WTC11 (cell line): Measurements from ENCODE around the gene LRIG1. TPM values are rescaled to one million over a fixed set of nuclear protein-coding genes. Genes with fewer than 3 reads are reported as not detected.
A peak's percentile ranks its signal among the peaks of the same experiment; 100 is the strongest.

Experiments used
- ATAC-seq: fragments of 200-7000 bp; cut with Tn5 transposase; 2 replicates; pipeline ENCODE4 v1.10.0; 2021; ENCODE audit warnings: mild to moderate bottlenecking, moderate library complexity
- CTCF ChIA-PET: fragments of 300-600 bp; sonication (Branson Sonifier 250); formaldehyde crosslinking; loops from one replicate; lab custom pipeline; 2021; ENCODE audit warnings: antibody characterized with exemption; lab: Charles Lee
- POLR2A ChIA-PET: fragments of 350-600 bp; sonication (Branson Sonifier 250); formaldehyde crosslinking; loops from one replicate; lab custom pipeline; 2021; ENCODE audit warnings: antibody characterized with exemption; lab: Charles Lee
- DNase-seq: peaks from one replicate; pipeline ENCODE4 v3.0.0; 2021; ENCODE audit warnings: low spot score
- H3K27ac Mint-ChIP-seq: 2 replicates; pipeline ENCODE4 v1.8.0; 2021; ENCODE audit warnings: mixed read lengths
- H3K27me3 Mint-ChIP-seq: 2 replicates; pipeline ENCODE4 v1.8.0; 2021; ENCODE audit warnings: low read depth, mild to moderate bottlenecking, moderate library complexity, mixed read lengths
- H3K36me3 Mint-ChIP-seq: 2 replicates; pipeline ENCODE4 v1.8.0; 2021; ENCODE audit warnings: mixed read lengths
- H3K4me1 Mint-ChIP-seq: 2 replicates; pipeline ENCODE4 v1.8.0; 2022; ENCODE audit warnings: mixed read lengths
- H3K4me3 Mint-ChIP-seq: 2 replicates; pipeline ENCODE4 v1.8.0; 2021; ENCODE audit warnings: mild to moderate bottlenecking, moderate library complexity, mixed read lengths
- H3K9me3 Mint-ChIP-seq: 2 replicates; pipeline ENCODE4 v1.8.0; 2021; ENCODE audit warnings: mixed read lengths
- CBFB ChIP-seq: sonication (generic); formaldehyde crosslinking; IDR thresholded peaks from 2 replicates; pipeline ENCODE4 v1.8.1; 2022; ENCODE audit warnings: mild to moderate bottlenecking, low read depth, missing genetic modification reagents
- ERG ChIP-seq: fragments of 250-450 bp; sonication (Bioruptor Pico); IDR thresholded peaks from 2 replicates; pipeline ENCODE4 v1.8.0; 2021; ENCODE audit warnings: mild to moderate bottlenecking
- HMGXB4 ChIP-seq: sonication (generic); formaldehyde crosslinking; IDR thresholded peaks from 2 replicates; pipeline ENCODE4 v1.8.1; 2023; ENCODE audit warnings: mild to moderate bottlenecking, moderate library complexity, missing genetic modification reagents
- KAT7 ChIP-seq: sonication (generic); formaldehyde crosslinking; IDR thresholded peaks from 2 replicates; pipeline ENCODE4 v1.8.1; 2023; ENCODE audit warnings: missing genetic modification reagents, mild to moderate bottlenecking, borderline replicate concordance
- MAX ChIP-seq: sonication (generic); formaldehyde crosslinking; IDR thresholded peaks from 2 replicates; pipeline ENCODE4 v1.8.0; 2022; ENCODE audit warnings: mild to moderate bottlenecking, missing genetic modification reagents
- NR2C2 ChIP-seq: sonication (generic); formaldehyde crosslinking; IDR thresholded peaks from 2 replicates; pipeline ENCODE4 v1.8.0; 2022; ENCODE audit warnings: mild to moderate bottlenecking, missing genetic modification reagents
- NR3C1 ChIP-seq: sonication (generic); formaldehyde crosslinking; conservative IDR thresholded peaks from 2 replicates; pipeline ENCODE4 v1.8.1; 2023; ENCODE audit warnings: low read depth, mild to moderate bottlenecking, missing genetic modification reagents
- PREB ChIP-seq: sonication (generic); formaldehyde crosslinking; IDR thresholded peaks from 2 replicates; pipeline ENCODE4 v1.8.1; 2022; ENCODE audit warnings: mild to moderate bottlenecking, missing genetic modification reagents, moderate library complexity, borderline replicate concordance
- PRRX2 ChIP-seq: fragments of 250-450 bp; sonication (Bioruptor Pico); IDR thresholded peaks from 2 replicates; pipeline ENCODE4 v1.8.0; 2021; ENCODE audit warnings: mild to moderate bottlenecking
- RELA ChIP-seq: sonication (generic); formaldehyde crosslinking; IDR thresholded peaks from 2 replicates; pipeline ENCODE4 v1.8.1; 2022; ENCODE audit warnings: missing genetic modification reagents, mild to moderate bottlenecking, borderline replicate concordance
- RORB ChIP-seq: fragments of 250-450 bp; sonication (Bioruptor Pico); IDR thresholded peaks from 2 replicates; pipeline ENCODE4 v1.9.0; 2021; ENCODE audit warnings: mild to moderate bottlenecking
- SMAD3 ChIP-seq: sonication (generic); formaldehyde crosslinking; IDR thresholded peaks from 2 replicates; pipeline ENCODE4 v1.8.0; 2022; ENCODE audit warnings: missing genetic modification reagents, mild to moderate bottlenecking, borderline replicate concordance
- USF1 ChIP-seq: sonication (generic); formaldehyde crosslinking; IDR thresholded peaks from 2 replicates; pipeline ENCODE4 v1.8.0; 2022; ENCODE audit warnings: mild to moderate bottlenecking, missing genetic modification reagents
- USF2 ChIP-seq: sonication (generic); formaldehyde crosslinking; IDR thresholded peaks from 2 replicates; pipeline ENCODE4 v1.8.1; 2023; ENCODE audit warnings: mild to moderate bottlenecking, missing genetic modification reagents, moderate library complexity
- ZNF263 ChIP-seq: sonication (generic); formaldehyde crosslinking; IDR thresholded peaks from 2 replicates; pipeline ENCODE4 v1.8.1; 2022; ENCODE audit warnings: low read depth, mild to moderate bottlenecking, moderate library complexity, missing genetic modification reagents
- ZNF512 ChIP-seq: sonication (generic); formaldehyde crosslinking; IDR thresholded peaks from 2 replicates; pipeline ENCODE4 v1.8.1; 2022; ENCODE audit warnings: missing genetic modification reagents, borderline replicate concordance
- total RNA-seq: library from RNA; stranded (reverse); gene quantifications from 3 replicates; pipeline ENCODE4 v1.2.3, GENCODE V29; 2021

LRIG1 gene
- total RNA-seq, 1 experiment from 2014 or later, result 105 TPM

GRCh38 chr3:66452303-66453011, 48.4 kb downstream of the LRIG1 start (continued):
- TF ChIP-seq ZNF512 (CRISPR knock-in tag) (no peak), NR3C1 (CRISPR knock-in tag) (no peak), PRRX2 (CRISPR knock-in tag) (no peak)
- TF ChIP-seq, all 79 proteins: peak for 0

- CTCF ChIA-PET, result no interaction called here
- H3K4me3 Mint-ChIP-seq, result no peak overlapping the region
- H3K27me3 Mint-ChIP-seq, result no peaks in the 10 kb centered on the region
- peaks cover 65% of the 10 kb centered on the region for H3K36me3 Mint-ChIP-seq
- no peak for TF ChIP-seq NR2C2 (CRISPR knock-in tag)
- TF ChIP-seq KAT7 (CRISPR knock-in tag), result no peak
- TF ChIP-seq CBFB (CRISPR knock-in tag), result no peak
- TF ChIP-seq MAX (CRISPR knock-in tag), result no peak
- TF ChIP-seq ERG, result no peak
- no peak for TF ChIP-seq PREB (CRISPR knock-in tag)
- TF ChIP-seq RELA (CRISPR knock-in tag), result no peak
- no peak for TF ChIP-seq USF2 (CRISPR knock-in tag)
- no peak for TF ChIP-seq SMAD3 (CRISPR knock-in tag)
- DNase-seq (no peak), ATAC-seq (no peak)
- H3K9me3 Mint-ChIP-seq, result no peaks in the 10 kb centered on the region
- H3K4me1 Mint-ChIP-seq, result peaks cover 85% of the 10 kb centered on the region
- POLR2A ChIA-PET, result no interaction called here
- peak overlapping the region; percentile 10 for H3K27ac Mint-ChIP-seq
Measured at GRCh38 chr3:66451766-66452165, 49.1 kb downstream of the LRIG1 start.

- Mint-ChIP-seq H3K9me3 (no peaks in the 10 kb centered on the region), H3K27me3 (no peaks in the 10 kb centered on the region), H3K27ac (peak overlapping the region; percentile 30; the same call in 1 of the 2 replicates), H3K36me3 (peaks cover 57% of the 10 kb centered on the region), H3K4me3 (no peak overlapping the region), H3K4me1 (peaks cover 96% of the 10 kb centered on the region)
- ChIA-PET POLR2A (no interaction called here), CTCF (interaction anchor here (0.9 kb wide), 1 partner anchor 42 kb away, joined by 3 read pairs; no protein-coding TSS in a partner anchor)
- ATAC-seq (no peak), DNase-seq (no peak)
- TF ChIP-seq USF1 (CRISPR knock-in tag) (no peak), RORB (CRISPR knock-in tag) (no peak), ZNF263 (no peak), HMGXB4 (CRISPR knock-in tag) (no peak)
Measured at GRCh38 chr3:66450390-66451022, 50.3 kb downstream of the LRIG1 start.
